ENCODE measurements around the gene NDUFS6. TPM values are rescaled to one million over a fixed set of nuclear protein-coding genes. Genes with fewer than 3 reads are reported as not detected.

Gene NDUFS6
- total RNA-seq, 4 donors from 2014 or later: 28.2 to 62.0 (median 40.3) TPM

GRCh38 chr5:1827025-1827885, 26.0 kb downstream of the NDUFS6 start:
- H3K27ac ChIP-seq: no peak overlapping the region
- WGBS, 2 donors: 87 to 92% methylated on average over 26 of the region's 26 CpGs
- no peak overlapping the region for H3K4me3 ChIP-seq
- no peaks in the 10 kb centered on the region for H3K4me1 ChIP-seq
- peaks cover 0 to 5% (median 0%) of the 10 kb centered on the region in 4 donors for H3K9me3 ChIP-seq
- peaks cover 0 to 73% (median 2%) of the 10 kb centered on the region in 3 donors for H3K36me3 ChIP-seq
- TF ChIP-seq EP300 (IDR thresholded peaks at IDR 0.05): no peak
- H3K27me3 ChIP-seq: no peaks in the 10 kb centered on the region
- DNase-seq (ENCODE audit: low spot score in 2 of 2): no peak

- Histone ChIP-seq H3K27ac (no peak overlapping the region), H3K4me3 (no peak overlapping the region), H3K4me1 (no peaks in the 10 kb centered on the region), H3K36me3 (peaks cover 0 to 66% (median 2%) of the 10 kb centered on the region in 3 donors), H3K27me3 (no peaks in the 10 kb centered on the region), H3K9me3 (peaks cover 0 to 5% (median 0%) of the 10 kb centered on the region in 4 donors)
- TF ChIP-seq, protein P1, sequence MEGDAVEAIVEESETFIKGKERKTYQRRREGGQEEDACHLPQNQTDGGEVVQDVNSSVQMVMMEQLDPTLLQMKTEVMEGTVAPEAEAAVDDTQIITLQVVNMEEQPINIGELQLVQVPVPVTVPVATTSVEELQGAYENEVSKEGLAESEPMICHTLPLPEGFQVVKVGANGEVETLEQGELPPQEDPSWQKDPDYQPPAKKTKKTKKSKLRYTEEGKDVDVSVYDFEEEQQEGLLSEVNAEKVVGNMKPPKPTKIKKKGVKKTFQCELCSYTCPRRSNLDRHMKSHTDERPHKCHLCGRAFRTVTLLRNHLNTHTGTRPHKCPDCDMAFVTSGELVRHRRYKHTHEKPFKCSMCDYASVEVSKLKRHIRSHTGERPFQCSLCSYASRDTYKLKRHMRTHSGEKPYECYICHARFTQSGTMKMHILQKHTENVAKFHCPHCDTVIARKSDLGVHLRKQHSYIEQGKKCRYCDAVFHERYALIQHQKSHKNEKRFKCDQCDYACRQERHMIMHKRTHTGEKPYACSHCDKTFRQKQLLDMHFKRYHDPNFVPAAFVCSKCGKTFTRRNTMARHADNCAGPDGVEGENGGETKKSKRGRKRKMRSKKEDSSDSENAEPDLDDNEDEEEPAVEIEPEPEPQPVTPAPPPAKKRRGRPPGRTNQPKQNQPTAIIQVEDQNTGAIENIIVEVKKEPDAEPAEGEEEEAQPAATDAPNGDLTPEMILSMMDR (IDR thresholded peaks at IDR 0.05): no peak
- TF ChIP-seq POLR2A (IDR thresholded peaks at IDR 0.05) (no peak), EP300 (IDR thresholded peaks at IDR 0.05) (no peak)
- 38 to 58% methylated on average over 29 to 38 of the region's 39 CpGs for WGBS, 2 donors
- DNase-seq (ENCODE audit: low spot score in 2 of 2): no peak
Measured at GRCh38 chr5:1827886-1828397, 26.7 kb downstream of the NDUFS6 start.

- peaks cover 0 to 8% of the 10 kb centered on the region in 2 donors for H3K27me3 ChIP-seq
- H3K36me3 ChIP-seq: peaks cover 0 to 38% (median 0%) of the 10 kb centered on the region in 3 donors
- peaks cover 0 to 5% (median 0%) of the 10 kb centered on the region in 4 donors for H3K9me3 ChIP-seq
- TF ChIP-seq EP300 (IDR thresholded peaks at IDR 0.05) (no peak), POLR2A (IDR thresholded peaks at IDR 0.05) (no peak)
- TF ChIP-seq, protein P1 (IDR thresholded peaks at IDR 0.05): no peak
- H3K4me3 ChIP-seq: no peak overlapping the region
- H3K4me1 ChIP-seq: no peaks in the 10 kb centered on the region
- H3K27ac ChIP-seq: no peak overlapping the region
- no peak for DNase-seq (ENCODE audit: low spot score in 2 of 2)
- WGBS, 2 donors: 70 to 80% methylated on average over 17 of the region's 17 CpGs
Measured at GRCh38 chr5:1830571-1831228, 29.5 kb downstream of the NDUFS6 start.

DNA sequence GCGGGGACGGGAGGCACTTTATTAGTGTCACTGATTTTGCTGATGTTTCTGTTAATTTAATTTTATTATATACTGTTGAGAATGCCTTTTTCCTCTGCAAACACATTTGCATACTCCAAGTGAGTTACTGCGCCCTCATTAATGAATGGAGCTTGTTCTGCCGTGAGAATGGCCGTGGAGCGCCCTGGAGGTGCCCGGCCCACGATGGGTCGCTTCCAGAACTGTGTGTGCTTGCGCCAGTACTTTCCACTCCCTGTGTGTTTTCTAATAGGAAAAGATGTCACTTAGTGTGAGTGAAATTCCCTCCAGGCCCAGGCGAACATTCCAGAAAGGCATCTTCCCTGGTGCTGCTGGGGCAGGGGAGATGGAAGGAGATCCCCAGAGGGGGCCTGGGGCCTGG, 30.1 kb downstream of the NDUFS6 start:
- H3K9me3 ChIP-seq: peaks cover 0 to 5% (median 0%) of the 10 kb centered on the region in 4 donors
- DNase-seq (ENCODE audit: low spot score in 2 of 2): no peak
- WGBS, 2 donors: 78 to 79% methylated on average over 11 of the region's 11 CpGs
- H3K36me3 ChIP-seq: peaks cover 0 to 33% (median 0%) of the 10 kb centered on the region in 3 donors
- H3K27me3 ChIP-seq: peaks cover 0 to 9% of the 10 kb centered on the region in 2 donors
- H3K4me3 ChIP-seq: no peak overlapping the region
- no peak overlapping the region for H3K27ac ChIP-seq
- H3K4me1 ChIP-seq: no peaks in the 10 kb centered on the region
- TF ChIP-seq EP300 (IDR thresholded peaks at IDR 0.05): no peak
- TF ChIP-seq, protein P1 (IDR thresholded peaks at IDR 0.05): no peak

- no peak overlapping the region for H3K27ac ChIP-seq
- no peak for DNase-seq (ENCODE audit: low spot score in 2 of 2)
- H3K4me3 ChIP-seq: no peak overlapping the region
- H3K27me3 ChIP-seq: peaks cover 0 to 15% of the 10 kb centered on the region in 2 donors
- no peaks in the 10 kb centered on the region for H3K4me1 ChIP-seq
- peaks cover 0 to 5% (median 0%) of the 10 kb centered on the region in 4 donors for H3K9me3 ChIP-seq
- TF ChIP-seq EP300 (IDR thresholded peaks at IDR 0.05) (no peak), POLR2A (IDR thresholded peaks at IDR 0.05) (no peak)
- TF ChIP-seq, protein P1 (IDR thresholded peaks at IDR 0.05): no peak
- peaks cover 0 to 27% (median 0%) of the 10 kb centered on the region in 3 donors for H3K36me3 ChIP-seq
- WGBS, 2 donors: 33 to 34% methylated on average over 6 to 14 of the region's 14 CpGs
Measured at GRCh38 chr5:1831677-1832313, 30.6 kb downstream of the NDUFS6 start.
